Measurements from ENCODE around the gene RTN4RL1.

Gene RTN4RL1

DNA sequence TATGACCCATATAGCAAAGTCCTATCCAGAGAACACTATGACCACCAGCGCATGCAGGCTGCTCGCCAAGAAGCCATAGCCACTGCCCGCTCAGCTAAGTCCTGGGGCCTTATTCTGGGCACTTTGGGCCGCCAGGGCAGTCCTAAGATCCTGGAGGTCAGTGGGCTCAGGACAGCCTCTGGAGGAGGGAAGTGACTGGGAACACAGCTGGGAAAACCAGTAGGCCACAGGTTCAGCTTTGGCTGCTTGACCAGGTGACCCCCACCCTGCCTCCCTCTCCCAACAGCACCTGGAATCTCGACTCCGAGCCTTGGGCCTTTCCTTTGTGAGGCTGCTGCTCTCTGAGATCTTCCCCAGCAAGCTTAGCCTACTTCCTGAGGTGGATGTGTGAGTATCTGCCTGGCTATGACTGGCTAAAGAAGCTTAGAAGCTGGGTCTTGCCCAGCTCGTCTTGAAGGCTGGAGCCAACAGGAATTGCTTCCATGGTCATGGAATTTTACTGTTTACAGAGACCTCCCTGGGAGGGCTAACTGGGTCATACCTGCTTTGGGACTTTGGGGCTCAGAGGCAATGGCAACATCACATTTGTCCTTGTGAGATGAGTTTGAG, 15.2 kb upstream of the RTN4RL1 start:
- DNase-seq (ENCODE audit: low read depth, low spot score), result no peak
- H3K4me3 ChIP-seq (ENCODE audit: low read depth, low read length), result no peak overlapping the region
- TF ChIP-seq, protein P1, sequence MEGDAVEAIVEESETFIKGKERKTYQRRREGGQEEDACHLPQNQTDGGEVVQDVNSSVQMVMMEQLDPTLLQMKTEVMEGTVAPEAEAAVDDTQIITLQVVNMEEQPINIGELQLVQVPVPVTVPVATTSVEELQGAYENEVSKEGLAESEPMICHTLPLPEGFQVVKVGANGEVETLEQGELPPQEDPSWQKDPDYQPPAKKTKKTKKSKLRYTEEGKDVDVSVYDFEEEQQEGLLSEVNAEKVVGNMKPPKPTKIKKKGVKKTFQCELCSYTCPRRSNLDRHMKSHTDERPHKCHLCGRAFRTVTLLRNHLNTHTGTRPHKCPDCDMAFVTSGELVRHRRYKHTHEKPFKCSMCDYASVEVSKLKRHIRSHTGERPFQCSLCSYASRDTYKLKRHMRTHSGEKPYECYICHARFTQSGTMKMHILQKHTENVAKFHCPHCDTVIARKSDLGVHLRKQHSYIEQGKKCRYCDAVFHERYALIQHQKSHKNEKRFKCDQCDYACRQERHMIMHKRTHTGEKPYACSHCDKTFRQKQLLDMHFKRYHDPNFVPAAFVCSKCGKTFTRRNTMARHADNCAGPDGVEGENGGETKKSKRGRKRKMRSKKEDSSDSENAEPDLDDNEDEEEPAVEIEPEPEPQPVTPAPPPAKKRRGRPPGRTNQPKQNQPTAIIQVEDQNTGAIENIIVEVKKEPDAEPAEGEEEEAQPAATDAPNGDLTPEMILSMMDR (IDR thresholded peaks at IDR 0.05; ENCODE audit: low read depth, low read length), result no peak
- in situ Hi-C loops (cut with HindIII; ENCODE audit: low sequenced_read_pairs), result loop anchor here (25.0 kb wide), 1 partner anchor 128 kb away; no protein-coding TSS in a partner anchor

DNA sequence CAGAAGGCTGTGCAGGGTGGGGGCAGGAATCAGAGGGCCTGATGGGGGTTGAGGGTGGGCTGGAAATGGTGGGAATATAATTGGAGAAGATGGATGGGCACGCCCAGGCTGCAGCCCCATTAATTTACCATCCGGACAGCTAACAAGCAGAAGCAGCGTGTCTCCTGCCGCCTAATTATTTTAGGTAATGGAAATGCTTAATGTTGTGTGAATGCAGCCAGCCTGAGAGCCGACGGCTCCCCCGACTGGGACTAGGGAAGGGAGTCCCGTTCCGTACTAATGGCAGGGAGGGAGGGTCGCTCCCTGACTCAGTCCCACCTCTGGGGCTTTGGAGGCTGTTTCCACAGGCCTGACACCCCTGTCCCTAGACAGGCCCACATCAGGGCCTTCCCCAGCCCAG, 12.0 kb upstream of the RTN4RL1 start:
- TF ChIP-seq, protein P1 (IDR thresholded peaks at IDR 0.05; ENCODE audit: low read depth, low read length), result no peak
- DNase-seq (ENCODE audit: low read depth, low spot score), result no peak
- in situ Hi-C loops (cut with HindIII; ENCODE audit: low sequenced_read_pairs), result loop anchor here (25.0 kb wide), 1 partner anchor 125 kb away; no protein-coding TSS in a partner anchor
- H3K4me3 ChIP-seq (ENCODE audit: low read depth, low read length), result no peak overlapping the region

DNA sequence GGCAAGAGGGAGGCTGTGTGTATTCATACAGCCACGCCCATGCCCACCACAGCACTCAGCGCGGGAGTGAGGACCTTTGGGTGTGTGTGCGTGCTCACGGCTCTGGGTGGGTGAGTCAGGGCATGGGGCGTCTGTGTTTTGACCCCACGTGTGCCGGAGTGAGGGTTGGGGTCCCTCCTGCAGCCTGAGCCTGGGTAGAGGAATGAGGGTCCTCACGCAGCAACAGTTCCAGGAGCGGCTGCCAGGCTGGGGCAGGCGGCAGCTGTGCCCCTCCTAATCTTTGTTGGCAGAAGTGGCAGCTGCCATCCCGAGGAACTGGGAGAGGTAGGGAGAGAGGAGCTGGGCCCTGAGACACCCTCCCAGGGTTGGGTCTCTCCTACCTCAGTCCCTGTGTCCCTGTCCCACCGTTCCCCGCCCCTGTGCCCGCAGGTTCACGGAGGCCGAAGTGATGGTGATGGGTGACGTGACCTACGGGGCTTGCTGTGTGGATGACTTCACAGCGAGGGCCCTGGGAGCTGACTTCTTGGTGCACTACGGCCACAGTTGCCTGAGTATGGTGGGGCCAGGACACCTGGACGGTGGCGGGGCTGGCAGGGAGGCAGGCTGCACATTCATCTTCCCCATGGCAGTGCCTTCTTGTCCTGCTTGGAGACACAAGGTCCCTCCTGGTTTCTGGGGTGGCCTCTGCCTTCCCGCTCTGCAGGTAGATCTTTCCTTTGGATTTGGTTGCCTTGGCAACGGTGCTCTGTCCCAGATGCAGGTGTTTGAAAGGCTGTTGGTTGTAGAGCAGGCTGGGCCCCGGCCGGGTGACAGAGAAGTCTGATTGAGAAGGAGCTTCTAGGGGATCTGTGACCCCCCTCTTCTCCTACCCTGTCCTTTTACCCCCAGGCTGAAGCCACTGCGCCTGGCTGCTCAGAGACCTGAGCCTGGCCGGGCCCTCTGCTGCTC, 10.7 kb upstream of the RTN4RL1 start:
- TF ChIP-seq, protein P1 (IDR thresholded peaks at IDR 0.05; ENCODE audit: low read depth, low read length), result no peak
- H3K4me3 ChIP-seq (ENCODE audit: low read depth, low read length), result no peak overlapping the region
- no peak for DNase-seq (ENCODE audit: low read depth, low spot score)
- in situ Hi-C loops (cut with HindIII; ENCODE audit: low sequenced_read_pairs), result loop anchor here (25.0 kb wide), 1 partner anchor 124 kb away; no protein-coding TSS in a partner anchor

DNA sequence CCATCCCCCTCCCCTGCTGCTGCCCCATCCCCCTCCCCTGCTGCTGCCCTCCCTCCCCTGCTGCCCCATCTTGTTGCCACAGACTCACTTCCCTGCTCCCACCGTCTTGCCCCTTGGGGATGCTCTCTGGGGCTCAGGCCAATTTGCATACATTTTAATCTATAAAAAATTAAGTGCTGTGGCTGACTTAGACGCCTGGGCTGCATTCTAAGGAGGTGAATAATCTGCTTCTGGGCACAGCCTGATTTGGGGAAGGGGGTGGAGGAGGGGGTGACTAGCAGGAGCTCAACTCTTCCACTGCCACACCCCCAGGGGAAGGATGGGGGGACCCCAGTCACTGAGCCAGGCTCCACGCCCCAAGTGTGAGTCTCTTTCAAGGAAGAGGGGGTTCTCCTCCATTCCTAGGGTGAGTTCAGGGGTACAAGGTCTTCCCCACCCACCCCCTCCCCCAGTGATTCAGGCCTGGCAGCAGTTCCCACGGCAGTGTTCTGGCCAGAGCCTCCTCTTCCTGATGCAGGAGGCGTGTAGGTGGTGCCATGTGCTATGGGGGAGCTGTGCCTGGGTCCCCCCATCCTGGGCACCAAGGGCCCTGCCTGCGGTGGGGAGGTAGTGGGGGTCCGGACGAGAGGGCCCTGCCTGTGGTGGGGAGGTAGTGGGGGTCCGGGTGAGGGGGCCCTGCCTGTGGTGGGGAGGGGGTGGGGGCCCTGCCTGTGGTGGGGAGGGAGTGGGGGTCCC, 9.8 kb upstream of the RTN4RL1 start:
- TF ChIP-seq, protein P1 (IDR thresholded peaks at IDR 0.05; ENCODE audit: low read depth, low read length), result no peak
- DNase-seq (ENCODE audit: low read depth, low spot score), result no peak
- H3K4me3 ChIP-seq (ENCODE audit: low read depth, low read length), result no peak overlapping the region
- in situ Hi-C loops (cut with HindIII; ENCODE audit: low sequenced_read_pairs), result loop anchor here (25.0 kb wide), 1 partner anchor 123 kb away; no protein-coding TSS in a partner anchor

DNA sequence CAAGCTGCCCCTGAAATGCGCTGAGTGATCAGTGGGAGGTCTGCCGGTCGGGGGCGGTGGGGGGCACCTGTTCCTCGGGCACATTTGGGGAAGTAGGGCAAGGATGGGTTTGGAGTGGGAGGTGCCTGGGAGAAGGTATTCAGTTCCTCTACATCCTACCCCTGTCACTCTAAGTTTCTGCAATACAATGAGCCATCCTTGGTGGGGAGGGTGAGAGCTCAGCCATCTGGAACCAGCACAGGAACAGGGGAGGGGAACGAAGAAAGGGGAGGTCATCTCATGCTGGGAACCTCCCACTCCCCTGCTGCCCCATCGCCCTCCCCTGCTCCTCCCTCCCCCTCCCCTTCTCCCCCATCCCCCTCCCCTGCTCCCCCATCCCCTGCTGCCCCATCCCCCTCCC, 9.0 kb upstream of the RTN4RL1 start:
- H3K4me3 ChIP-seq (ENCODE audit: low read depth, low read length), result no peak overlapping the region
- TF ChIP-seq, protein P1 (IDR thresholded peaks at IDR 0.05; ENCODE audit: low read depth, low read length), result no peak
- in situ Hi-C loops (cut with HindIII; ENCODE audit: low sequenced_read_pairs), result loop anchor here (25.0 kb wide), 1 partner anchor 122 kb away; no protein-coding TSS in a partner anchor
- no peak for DNase-seq (ENCODE audit: low read depth, low spot score)

DNA sequence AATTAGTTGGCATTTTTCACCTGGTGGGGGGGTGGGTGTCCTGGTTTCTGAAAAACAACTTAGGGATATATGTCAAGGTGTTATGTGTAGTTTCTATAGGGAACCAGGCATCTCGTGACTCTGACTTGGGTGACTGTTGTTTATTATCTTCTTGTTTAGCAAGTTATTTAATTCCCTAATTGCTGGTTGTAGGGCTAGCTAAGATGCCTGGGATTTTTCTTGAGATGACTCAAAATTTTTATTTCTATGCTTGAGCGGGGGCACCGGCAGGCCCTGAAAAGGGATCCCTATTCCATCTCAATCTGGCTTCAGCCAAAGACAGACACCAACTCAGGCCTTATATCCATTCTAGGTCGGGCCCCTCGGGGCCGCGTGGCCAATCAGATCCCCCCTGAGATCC, 8.0 kb upstream of the RTN4RL1 start:
- TF ChIP-seq, protein P1 (IDR thresholded peaks at IDR 0.05; ENCODE audit: low read depth, low read length), result no peak
- in situ Hi-C loops (cut with HindIII; ENCODE audit: low sequenced_read_pairs), result loop anchor here (25.0 kb wide), 1 partner anchor 121 kb away; no protein-coding TSS in a partner anchor
- DNase-seq (ENCODE audit: low read depth, low spot score), result no peak
- H3K4me3 ChIP-seq (ENCODE audit: low read depth, low read length), result no peak overlapping the region
